GM18505 (cell line): ENCODE results near the gene SHB.
A peak's percentile ranks its signal among the peaks of the same experiment; 100 is the strongest.

Experiments used
- ATAC-seq: cut with Tn5 transposase; IDR thresholded peaks from one replicate; pipeline ENCODE4 v1.9.1; 2021; ENCODE audit not compliant: unreplicated experiment
- POLR2A ChIP-seq: IDR thresholded peaks from 4 replicates; pipeline ENCODE4 v1.6.1; 2011; ENCODE audit warnings: borderline replicate concordance; ENCODE audit not compliant: insufficient read depth, insufficient read length; ENCODE audit errors: extremely low read depth

SHB gene

GRCh38 chr9:38081356-38082108, 12.5 kb upstream of the SHB start:
- ATAC-seq: no peak
- no peak for TF ChIP-seq POLR2A

GRCh38 chr9:38079461-38080031, 10.5 kb upstream of the SHB start:
- TF ChIP-seq POLR2A: no peak
- ATAC-seq: no peak

GRCh38 chr9:38075272-38075671, 6.2 kb upstream of the SHB start:
- TF ChIP-seq POLR2A: no peak
- ATAC-seq: no peak

- TF ChIP-seq POLR2A: no peak
- ATAC-seq: no peak
These were observed 5.5 kb upstream of the SHB start for GRCh38 chr9:38074441-38074961.

- TF ChIP-seq POLR2A: no peak
- no peak for ATAC-seq
These were observed 4.9 kb upstream of the SHB start for GRCh38 chr9:38073882-38074281.

GRCh38 chr9:38071470-38072134, 2.6 kb upstream of the SHB start:
- TF ChIP-seq POLR2A: no peak
- ATAC-seq: no peak

GRCh38 chr9:38067859-38068681, 957 bp downstream of the SHB start:
- no peak for ATAC-seq
- no peak for TF ChIP-seq POLR2A

- ATAC-seq: no peak
These were observed 1.8 kb downstream of the SHB start for GRCh38 chr9:38066914-38067858.

GRCh38 chr9:38066197-38066913, 2.7 kb downstream of the SHB start:
- no peak for ATAC-seq
- no peak for TF ChIP-seq POLR2A

More at GRCh38 chr9:38066914-38067858, 1.8 kb downstream of the SHB start:
- TF ChIP-seq POLR2A: no peak

GRCh38 chr9:38065369-38066075, 3.5 kb downstream of the SHB start:
- peak; percentile 35 for ATAC-seq
- no peak for TF ChIP-seq POLR2A

- TF ChIP-seq POLR2A: no peak
- no peak for ATAC-seq
These were observed 4.1 kb downstream of the SHB start for GRCh38 chr9:38064842-38065368.
